ENCODE data around the gene ZNF628.

ZNF628 gene

DNA sequence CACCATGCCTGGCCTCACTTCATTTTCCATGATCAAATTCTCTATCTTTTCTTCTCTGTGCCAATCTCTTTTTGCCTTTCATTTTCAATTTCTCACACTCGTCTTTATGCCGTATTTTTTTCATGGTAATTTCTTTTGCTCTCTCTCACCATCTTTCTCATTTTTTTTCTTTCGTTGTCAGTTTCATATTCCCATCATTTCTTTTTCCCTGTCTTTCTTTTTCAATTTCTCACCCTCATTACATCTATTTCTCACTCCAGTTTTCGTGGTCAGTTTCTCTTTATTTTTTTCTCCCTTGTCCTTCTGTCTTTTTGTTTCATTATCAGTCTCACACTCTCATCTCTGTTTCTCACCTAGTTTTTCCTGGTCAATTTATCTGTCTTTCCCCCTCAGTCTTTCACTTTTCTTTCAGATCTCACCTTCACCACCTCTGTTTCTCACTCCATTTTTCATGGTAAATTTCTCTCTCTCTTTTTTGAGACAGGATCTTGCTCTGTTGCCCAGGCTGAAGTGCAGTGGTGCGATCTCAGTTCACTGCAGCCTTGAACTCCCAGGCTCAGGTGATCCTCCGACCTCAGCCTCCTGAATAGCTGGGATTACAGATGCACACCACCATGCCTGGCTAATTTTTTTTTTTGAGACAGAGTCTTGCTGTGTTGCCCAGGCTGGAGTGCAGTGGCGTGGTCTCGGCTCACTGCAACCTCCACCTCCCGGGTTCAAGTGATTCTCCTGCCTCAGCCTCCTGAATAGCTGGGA is 26.0 kb downstream of the ZNF628 start:
- DNase-seq, result no peak

DNA sequence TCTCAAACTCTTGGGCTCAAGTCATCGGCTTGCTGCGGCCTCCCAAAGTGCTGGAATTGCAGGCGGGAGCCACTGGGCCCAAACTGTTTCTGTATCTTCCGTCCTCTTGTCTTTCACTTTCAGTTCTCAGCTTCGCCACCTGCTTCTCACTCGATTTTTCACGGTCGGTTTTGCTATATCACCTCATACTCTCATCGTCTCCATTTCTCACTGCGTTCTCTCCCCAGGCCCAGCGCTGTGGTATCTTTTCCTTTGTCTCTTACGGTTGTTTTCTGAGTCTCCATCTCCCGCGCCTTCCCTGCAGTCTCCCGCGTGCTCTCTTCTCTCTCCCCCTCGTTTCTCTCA is 26.7 kb downstream of the ZNF628 start:
- DNase-seq, result no peak

DNA sequence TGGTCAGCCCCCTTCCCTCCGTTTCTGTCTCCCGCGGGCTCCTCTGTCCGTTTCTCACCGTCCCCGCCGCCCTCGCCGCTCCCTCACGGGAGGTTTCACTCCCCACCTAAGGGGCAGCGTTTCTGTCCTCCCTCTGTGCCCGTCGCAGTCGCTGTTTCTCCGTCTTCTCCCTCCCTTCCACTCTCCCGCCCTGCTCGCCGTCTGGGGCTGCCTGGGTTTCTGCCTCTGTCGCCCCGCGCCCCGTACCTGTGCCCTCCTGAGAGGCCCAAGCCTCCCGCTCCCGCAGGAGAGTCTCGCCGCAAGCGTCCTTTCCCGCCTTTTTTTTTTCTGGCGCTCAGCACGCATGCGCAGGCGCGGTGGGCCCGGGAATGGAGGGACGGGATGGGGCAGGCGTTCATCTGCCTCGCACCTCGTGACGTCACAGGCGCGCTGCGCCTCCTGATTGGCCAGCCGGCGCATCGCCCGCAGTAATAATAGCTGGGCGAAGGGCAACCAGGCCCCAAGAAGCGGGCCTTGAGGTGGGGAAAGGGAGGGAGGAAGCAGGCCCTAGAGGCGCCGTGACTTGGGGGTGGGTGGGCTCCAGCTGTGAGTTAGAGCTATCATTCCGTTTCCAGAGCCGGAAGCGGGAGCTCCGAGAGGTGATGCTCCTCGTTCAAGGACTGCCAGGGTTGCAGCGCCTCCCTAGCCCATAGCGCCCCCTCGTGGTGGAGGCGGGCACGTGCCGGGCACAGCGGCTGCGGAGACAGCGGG is 27.3 kb downstream of the ZNF628 start:
- DNase-seq, result peak; percentile 75

DNA sequence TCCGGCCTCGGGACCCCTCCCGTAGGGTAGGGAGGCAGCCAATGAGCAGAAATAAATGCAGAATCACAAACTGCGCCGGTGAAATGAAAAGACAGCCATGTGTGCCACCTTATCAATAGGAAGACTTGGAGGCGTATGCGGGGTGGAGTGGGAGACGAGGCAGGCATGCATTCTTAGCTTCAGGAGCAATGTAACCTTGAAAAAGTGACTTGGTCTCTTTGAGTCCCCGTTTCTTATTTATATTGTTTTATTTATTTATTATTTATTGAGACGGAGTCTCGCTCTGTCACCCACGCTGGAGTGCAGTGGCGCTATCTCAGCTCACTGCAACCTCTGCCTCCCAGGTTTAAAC is 27.8 kb downstream of the ZNF628 start:
- no peak for DNase-seq

DNA sequence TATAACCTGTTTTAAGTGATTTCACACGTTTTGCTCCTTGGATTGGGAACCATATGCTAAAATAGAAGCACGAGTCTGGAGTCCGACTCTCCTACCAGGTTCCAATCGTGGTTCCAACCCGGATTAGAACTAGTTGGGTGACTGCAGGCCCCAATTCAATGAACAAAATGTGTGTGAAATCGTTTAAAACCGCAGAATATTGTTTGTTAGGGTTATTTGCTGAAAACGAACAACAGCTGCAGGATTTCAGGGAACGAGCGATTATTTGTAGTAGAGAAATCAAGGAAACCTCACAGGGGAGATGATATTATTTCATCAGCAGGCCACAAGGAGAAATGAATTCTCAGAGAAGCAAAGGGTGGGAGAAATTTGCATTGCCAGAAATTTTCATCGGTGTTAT is 28.6 kb downstream of the ZNF628 start:
- DNase-seq, result no peak

DNA sequence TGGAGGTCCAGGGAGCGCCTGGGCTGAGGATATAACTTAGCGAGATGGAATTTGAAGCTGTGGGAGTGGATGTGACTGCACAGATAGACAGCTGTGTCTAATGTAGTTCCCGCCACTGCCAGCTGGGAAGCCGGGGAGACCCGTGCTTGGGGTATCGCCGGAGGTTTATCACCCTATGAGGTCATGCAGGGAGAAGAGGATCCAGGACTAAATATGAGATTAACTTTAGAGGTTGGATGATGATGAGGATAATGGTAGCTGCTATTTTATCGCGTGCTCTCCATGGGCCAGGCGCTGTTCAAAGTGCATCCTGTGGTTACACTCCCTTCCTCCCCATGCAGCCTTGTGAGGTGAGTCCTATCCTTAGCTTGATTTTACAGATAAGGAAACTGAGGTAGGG is 31.7 kb downstream of the ZNF628 start:
- no peak for DNase-seq

DNA sequence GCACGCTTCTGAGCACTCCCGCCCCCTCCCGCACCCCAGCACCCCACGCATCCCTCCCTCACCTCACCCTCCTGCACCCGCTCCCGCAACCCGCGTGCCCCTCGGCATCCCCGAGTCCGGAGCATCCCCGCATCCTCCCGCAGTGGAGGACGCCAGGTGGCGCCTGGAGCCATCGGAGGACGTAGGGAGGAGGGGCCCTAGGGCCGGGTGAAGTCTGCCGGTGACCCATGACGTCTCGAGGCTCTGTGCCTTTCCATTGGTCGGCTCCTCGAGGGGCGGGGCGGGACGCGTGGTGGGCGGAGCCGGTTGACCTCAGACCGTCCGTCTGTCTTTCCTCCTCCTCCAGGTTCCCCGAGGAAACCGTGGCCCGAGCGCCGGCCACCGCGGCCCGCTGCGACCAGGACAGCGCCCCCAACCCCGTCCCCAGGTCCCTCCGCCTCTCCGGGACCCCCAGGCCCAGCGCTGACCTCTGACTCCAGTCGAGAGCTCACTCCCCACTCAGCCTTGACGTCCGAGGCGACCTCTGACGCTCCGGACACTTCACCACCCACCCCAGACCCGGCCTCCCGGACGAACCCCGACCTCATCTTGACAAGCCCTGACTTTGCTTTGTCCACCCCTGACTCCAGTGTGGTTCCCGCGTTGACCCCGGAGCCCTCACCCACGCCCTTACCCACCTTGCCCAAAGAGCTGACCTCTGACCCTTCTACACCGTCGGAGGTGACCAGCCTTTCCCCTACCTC is 40.6 kb downstream of the ZNF628 start:
- peak; percentile 71 for DNase-seq

DNA sequence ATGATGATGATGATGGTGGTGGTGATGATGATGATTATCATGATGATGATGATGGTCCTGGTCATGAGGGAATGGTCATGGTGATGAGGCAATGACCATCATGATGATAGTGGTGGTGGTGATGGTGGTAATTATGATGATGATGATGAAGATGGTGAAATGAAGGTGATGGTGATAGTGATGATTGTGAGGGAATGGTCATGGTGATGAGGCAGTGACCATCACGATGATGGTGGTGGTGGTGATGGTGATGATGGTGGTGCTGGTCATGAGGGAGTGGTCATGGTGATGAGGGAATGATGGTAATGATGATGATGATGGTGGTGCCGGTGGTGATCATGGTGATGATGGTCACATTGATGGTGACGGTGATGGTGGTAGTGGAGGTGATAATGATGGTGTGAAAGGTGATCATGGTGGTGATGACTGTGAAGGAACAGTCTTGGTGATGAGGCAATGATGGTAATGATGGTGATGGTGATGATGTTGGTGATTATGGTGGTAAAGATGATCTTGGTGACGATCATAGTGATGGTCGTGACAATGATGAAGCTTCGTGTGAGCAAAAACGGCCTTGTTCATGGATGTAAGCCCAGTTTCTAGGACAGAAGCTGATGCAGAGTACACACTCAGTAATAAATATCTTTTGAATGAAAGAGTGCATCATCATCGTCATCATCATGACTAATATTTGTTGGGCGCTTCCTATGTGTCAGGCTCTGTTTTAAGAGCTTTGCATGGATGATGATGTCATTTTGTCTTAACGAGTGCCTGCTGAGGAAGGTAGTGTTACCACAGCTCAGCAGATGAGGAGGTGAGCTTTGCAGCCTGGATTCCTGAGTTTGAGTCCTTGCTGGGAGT is 43.3 kb downstream of the ZNF628 start:
- DNase-seq, result no peak

DNA sequence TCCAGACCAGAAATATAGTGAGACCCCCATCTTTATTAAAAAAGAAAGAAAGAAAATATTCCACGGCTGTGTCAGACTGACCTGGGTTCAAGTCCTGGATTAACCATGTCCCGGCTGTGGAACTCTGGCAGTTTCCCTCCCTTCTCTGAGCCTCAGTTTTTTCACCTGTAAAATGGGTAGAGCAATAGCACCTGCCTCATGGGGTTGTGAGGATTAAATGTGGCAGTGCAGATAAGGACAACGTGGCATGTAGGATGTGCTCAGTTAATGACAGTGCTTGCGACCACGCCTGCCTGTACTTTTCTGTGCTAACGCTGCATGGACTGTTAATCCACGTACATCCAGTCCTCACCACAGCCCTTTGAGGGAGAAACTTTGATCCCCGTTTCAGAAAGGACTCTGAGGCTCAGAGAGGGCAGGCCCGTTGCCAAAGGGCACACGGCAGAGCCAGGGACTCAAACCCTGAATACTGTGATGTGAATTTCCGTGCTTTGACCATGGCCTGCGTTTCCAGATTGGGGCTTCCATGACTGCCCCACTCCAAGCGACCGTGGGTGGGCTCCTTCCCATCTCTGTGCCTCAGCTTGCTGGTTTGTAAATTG is 44.4 kb downstream of the ZNF628 start:
- DNase-seq, result no peak

DNA sequence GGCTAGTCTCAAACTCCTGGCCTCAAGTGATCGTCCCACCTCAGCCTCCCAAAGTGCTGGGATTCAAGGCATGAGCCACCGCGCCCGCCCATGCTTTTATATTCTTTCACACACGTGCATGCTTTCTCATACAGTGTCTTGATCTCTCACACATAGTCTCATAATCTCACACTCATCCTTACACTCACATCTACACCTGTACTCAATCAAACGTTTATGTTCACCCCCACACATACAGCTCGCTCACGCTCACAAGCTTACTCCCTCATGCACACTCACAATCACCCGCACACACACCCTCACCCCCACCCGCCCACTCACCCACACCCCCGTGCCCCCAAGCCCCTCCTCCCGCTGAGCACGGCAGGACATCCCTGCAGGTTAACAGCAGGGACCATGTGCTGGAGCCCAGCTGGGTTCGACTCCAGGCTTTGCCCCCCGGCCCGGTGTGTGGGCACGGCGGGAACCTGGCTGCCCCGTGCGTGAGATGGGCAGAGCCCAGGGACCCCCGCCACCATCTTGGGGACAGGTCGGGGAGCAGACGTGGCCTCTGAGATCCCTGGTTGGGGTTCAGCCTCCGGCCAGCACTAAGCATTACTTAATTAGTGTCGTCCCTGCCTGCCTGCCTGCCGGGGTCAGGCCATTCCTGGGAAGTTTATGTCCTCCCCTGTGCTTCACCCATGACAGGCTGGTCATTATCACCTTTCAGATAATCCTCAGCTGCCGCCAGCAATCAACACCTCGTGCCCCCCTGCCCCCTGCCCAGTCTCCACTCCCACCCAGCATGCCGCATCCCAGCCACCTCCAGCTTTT is 49.1 kb downstream of the ZNF628 start:
- no peak for DNase-seq

DNA sequence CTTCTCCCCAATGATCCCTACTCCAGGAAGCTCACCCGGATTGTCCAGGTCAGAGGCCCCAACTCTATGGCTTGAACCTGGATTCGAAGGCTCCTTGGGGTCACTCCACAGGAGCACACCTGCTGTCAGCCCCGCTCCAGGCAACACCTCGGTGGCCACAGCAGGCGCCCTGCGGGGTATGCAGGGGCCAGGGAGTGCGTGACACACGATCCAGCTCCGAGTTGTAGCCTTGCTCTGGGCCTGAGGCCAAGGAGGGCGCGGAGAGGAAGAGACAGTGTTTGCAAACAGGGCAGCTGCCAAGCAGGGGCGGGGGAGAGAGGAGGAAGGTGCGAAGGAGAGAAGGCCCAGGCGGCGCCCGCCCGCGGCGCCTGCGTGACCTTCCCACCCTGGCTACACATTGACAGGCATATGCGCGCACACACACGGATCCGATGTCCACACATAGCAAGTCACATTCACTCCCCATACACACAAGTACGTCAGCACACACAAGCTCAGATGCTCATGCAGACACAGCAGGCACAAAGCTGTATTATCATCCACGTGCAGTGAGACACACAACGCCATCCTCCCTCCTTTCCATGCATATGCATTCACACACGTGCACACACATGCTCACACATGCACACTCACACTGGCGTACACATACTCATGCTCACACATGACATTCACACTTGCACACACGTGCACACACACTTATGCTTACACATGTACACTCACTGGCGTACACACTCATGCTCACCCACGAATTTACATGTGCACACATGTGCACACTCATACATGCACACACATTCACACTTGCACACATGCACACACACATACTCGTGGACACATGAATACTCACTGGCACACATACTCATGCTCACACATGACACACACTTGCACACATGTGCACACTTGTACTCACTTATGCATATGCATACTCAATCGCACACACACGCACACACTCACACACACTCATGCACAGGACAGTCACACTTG is 50.1 kb downstream of the ZNF628 start:
- DNase-seq, result peak; percentile 81

DNA sequence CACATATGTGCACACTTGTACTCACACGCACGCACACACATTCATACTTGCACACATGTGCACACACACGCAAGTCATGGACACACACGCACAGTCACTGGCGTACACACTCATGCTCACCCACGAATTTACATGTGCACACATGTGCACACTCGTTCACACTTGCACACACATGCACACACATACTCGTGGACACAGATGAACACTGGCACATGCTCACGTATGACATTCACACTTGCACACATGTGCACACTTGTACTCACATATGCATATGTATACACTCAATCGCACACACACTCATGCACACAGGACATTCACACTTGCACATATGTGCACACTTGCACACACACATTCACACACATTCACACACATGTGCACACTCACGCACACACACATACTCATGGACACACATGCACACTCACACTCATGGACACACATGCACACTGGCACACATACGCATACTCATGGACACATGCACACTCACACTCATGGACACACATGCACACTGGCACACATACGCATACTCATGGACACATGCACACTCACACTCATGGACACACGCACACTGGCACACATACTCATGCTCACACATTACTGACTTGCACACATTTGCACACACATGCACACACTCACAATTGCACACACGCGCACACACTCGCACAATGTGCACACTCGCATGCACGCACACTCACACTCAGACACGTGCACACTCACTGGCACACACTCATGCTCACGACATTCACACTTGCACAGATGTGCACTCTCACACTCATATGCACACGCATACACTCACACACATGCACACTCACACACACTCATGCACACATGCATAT is 51.0 kb downstream of the ZNF628 start:
- DNase-seq, result no peak

DNA sequence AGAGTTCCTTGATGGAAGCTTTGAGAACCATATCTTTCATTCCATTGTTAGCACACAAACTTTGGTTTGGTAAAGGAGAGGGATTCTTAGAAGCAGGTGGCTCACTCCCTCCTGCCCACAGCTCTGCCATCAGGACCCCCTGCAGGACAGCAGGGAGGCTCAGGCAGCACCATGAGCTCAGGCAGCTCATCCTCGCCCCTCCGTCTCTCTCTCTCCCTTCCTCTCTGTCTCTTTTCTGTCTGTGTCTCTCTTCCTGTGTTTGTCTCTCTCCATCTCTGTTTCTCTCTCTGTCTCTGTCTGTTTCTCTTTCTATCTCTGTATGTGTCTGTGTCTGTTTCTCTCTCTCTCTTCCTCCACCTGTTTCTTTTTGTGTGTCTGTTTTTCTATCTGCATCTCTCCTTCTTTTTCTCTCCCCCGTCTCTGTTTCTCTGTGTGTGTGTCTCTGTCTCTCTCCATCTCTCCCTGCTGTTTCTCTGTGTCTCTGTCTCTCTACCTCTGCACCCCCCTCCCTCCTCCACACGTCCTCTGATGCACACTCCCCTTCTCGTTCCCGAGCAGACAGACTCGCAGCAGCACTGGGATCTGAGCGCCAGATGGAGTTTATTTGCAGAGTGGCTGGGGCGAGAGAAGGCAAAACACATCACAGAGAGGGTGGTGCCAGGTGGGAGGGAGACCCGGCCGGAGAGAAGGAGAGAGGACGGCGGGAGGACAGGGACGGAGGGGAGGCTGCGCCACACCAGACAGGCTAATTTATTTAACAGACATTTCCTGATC is 51.8 kb downstream of the ZNF628 start:
- DNase-seq, result no peak

DNA sequence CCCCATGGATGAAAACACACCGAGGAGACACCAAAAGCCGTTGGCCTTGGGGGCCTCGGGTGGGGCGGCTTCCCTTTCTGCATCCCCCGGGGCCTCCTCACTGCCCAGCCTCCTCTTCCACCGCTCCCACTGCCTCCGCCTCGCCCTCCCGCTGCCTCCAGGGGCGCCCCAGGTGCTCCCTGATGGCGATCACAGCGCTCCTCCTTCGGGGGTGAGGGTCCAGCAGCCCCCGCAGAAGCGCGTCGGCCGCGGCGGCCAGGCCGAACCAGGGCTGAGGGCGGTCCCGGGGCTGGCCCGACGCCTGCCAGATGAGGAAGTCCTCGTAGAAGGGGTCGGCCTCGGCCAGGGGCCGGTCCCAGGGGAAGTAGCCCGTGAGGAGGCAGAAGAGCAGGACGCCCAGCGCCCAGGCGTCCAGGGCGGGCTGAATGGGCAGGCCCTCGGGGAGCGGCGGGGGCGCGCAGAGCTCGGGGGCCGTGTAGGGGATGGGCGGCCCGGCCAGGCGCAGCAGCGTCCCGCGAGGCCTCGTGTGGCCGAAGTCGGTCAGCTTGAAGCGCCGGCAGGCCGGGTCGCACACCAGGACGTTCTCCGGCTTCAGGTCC is 53.3 kb downstream of the ZNF628 start:
- no peak for DNase-seq

DNA sequence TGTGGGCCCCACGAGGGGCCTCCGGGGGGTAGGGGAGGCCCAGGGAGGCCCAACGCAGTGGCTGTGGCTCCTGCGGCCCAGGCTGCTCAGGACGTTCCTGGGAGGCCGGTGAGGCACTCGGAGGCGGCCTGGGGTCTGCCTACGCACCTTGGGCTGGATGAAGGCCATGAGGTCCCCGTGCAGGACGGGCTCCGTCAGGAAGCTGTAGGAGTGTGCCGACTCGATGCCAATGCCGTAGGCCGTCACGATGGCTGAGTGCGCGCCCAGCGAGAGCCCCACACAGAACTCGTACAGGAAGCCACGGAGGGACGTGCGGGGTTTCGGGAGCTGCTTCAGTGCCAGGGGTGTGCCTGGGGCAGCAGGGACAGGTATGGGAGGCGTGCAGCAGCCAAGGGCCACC is 54.6 kb downstream of the ZNF628 start:
- no peak for DNase-seq
